HG03469 (cell line): ENCODE measurements around the gene RPL9.
"Not testable (repeated sequence)": the region's sequence is repeated elsewhere in the genome, so short reads cannot be mapped to it uniquely, and the experiment has no call there.

Experiments
- ATAC-seq: cut with Tn5 transposase; IDR thresholded peaks from one replicate; pipeline ENCODE4 v1.9.1; 2021; ENCODE audit warnings: mild to moderate bottlenecking, moderate library complexity, moderate number of reproducible peaks; ENCODE audit not compliant: unreplicated experiment

Gene RPL9

DNA sequence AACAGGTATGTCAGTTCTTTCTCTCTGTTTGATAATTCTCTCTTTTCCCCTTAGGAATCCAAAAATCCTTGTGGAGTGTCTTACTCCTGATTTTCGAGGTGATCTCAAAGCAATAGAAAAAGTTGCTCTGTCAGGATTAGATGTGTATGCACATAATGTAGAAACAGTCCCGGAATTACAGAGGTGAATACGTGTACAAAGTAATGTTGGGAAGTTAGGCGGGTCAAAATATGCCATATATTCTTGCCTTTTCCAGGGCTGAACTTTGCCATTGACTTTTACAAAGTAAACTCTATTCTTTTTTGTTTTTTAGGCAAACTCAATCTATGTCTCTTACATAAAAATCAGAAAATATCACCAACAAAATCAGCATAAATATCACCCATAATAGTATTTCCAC is 8.7 kb upstream of the RPL9 start:
- ATAC-seq: no peak

DNA sequence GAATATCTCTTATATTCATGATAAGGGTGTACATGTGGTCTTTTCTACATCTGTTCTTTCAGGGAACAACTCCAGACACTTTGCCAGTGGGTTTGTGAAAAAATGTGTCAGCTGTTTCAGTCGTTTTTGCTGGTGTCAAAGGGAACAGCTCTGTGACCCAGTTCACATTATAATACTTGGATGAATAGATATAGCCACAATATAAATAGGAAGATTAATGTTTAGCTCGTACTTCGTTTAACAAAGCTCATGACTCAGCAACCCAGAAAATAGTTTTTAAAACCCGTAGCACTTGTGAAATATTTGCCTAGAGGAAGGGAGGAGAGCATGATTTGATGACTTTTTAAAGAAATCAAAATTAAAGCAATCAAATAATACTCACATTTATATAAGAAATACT is 8.0 kb upstream of the RPL9 start:
- no peak for ATAC-seq

- ATAC-seq: no peak
These were observed 6.3 kb upstream of the RPL9 start for GRCh38 chr4:39464886-39465501.

DNA sequence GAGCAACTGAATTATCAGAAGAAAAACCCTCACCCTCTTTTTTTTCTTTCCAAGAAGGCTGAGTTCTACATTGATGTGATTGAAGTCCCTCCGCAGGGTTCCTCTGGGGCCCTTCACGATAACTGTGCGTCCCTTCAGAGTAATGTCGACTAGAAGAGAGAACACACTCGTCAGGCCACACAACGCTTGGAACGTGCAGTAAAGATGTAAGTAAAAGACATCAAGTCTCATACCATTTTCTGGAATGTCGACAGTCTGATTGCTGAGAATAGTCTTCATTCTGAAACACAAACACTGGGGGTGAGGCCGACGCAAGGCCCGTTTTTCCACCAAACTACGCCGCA is 589 bp downstream of the RPL9 start:
- ATAC-seq: not testable (repeated sequence)

DNA sequence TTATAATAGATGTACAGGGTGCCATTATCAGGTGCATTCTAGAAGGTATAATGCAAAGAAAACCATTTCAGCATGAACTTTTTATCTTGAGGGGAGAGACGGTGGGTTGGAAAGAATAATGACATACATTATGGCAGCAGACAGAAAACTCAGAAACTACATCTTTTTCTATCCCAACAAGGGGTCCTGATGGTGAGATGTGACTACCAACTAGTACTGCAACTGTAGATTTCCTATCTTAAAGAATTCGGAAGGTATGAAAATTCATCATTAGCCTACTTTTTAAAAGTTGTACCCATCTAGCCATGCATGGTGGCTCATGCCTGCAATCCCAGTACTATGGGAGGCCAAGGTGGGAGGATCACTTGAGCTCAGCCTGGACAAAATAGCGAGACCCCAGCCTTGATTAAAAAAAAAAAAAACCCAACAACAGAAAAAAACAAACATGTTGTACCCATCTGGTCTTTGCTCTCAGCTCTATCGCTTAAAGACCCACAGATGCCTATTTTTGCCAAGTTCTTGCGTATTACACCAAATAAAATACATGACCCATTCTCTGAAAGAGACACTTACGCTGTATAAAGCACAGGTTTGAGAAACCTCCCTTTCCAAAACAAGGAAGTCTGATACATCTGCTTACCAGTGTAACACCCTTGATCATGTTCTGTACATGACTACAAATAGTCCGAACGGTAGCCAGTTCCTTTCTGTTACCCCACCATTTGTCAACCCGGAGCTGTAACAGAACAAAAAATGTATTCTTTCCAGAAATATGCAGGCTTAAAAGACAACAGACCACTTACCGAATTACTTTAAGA is 1.6 kb downstream of the RPL9 start:
- no peak for ATAC-seq

GRCh38 chr4:39455486-39455885 is 3.2 kb downstream of the RPL9 start:
- ATAC-seq: no peak

DNA sequence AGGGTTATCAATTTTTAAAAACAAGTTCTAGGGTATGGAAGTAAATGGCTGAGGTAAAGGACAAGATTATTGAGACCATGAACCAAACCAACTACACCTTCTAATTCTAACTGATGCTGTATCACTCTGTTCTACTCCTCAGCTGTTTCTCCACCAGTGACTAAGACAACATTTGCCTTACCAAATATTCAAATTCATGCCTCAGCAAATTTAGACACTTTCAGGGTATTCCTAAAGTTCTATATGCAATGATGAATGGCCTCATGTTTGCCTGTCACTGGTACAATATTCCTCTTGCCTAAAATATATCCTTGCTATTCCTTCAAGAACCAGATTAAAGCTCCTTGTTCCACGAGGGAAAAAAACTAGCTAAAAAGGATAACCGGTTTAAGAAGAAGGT is 5.0 kb downstream of the RPL9 start:
- ATAC-seq: no peak

DNA sequence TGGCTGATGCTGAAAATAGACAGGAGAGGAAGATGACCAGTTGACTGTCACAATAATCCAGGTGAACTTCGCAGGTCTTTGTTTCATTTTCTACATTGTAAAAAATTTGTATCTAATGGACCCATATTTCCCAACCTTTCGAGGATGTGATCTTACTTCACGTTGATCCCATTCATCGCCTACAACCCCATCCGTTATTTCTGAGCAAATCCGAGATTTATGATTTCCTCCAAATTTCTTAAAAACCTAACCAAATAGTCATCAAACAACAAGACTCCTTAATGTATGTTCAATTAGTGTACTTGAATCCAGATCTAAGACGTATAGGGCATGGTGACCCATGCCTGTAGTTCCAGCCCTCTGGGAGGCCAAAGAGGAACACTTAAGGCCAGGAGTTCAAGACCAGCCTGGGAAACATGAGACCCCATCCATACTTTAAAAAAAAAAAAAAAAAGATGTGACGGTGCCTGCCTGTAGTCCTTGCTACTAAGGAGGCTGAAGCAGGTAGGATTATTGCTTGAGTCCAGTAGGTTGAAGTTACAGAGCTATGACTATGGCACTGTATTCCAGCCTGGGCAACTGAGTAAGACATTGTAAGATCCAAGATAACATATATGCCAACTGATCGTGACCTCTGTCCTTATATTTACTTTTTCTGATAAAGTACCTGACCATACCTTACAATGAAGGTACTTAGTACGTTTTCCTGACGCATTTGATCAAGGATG is 5.7 kb downstream of the RPL9 start:
- ATAC-seq: no peak

DNA sequence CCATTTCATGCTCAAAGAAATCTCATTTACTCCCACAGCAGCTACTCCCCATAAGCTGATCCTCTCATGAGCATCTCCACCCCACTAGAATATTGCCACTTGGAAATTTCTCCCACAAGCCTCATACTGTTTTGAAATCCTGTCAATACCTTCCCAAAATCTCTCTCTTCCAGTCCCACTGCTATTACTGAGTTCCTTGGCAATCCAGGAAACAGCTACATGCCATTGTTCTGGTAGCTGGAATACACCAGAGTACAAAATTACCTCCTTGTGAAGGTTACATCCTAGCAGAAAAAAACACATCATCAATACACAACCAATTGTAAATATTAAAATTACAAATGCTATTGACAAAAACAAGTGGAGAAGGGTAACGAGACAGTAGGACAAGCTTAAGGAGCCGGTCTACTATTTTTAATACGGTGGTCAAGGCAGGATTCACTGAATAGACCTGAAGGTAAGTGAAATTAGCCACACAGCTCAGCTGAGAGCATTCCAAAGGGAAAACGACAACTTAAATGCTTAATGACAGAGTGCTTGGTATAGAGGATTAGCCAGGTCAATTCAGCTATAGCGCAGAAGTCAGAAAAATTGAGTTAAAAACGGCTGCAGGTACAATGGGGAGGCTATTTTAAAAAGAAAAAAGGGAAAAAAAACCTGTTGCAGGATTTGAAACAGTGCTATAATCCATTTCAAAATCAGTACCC is 6.4 kb downstream of the RPL9 start:
- ATAC-seq: no peak

- ATAC-seq: no peak
These were observed 7.2 kb downstream of the RPL9 start for GRCh38 chr4:39451423-39452023.

GRCh38 chr4:39450618-39451017 is 8.1 kb downstream of the RPL9 start:
- no peak for ATAC-seq

DNA sequence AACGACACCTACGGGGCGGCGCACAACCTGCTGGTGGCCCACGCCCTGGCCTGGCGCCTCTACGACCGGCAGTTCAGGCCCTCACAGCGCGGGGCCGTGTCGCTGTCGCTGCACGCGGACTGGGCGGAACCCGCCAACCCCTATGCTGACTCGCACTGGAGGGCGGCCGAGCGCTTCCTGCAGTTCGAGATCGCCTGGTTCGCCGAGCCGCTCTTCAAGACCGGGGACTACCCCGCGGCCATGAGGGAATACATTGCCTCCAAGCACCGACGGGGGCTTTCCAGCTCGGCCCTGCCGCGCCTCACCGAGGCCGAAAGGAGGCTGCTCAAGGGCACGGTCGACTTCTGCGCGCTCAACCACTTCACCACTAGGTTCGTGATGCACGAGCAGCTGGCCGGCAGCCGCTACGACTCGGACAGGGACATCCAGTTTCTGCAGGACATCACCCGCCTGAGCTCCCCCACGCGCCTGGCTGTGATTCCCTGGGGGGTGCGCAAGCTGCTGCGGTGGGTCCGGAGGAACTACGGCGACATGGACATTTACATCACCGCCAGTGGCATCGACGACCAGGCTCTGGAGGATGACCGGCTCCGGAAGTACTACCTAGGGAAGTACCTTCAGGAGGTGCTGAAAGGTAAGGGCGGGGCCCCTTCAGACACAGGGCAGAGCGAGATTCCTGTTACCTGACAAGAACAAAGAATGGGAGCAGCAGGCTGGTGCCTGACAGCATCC is 11.7 kb downstream of the RPL9 start:
- peak; percentile 70 for ATAC-seq

GRCh38 chr4:39446483-39446841 is 12.3 kb downstream of the RPL9 start:
- ATAC-seq: no peak

- no peak for ATAC-seq
These were observed 15.7 kb downstream of the RPL9 start for GRCh38 chr4:39442998-39443397.

DNA sequence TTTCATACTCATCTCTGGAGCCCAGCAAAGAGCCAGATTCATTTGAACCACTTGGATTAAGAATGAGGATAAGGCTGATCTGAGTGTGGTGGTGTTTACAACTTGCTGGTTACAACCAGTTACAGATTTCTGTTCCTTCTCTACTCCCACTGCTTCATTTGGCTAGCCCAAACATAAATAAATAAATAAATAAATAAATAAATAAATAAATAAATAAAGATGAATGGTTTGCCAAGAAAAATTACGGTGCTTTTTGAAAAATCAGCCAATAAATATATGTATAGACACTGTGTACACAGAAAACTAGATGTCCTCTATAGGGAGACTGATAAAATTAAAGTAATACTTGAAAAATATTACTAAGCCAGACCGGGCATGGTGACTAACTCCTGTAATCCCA is 17.1 kb downstream of the RPL9 start:
- no peak for ATAC-seq

- ATAC-seq: no peak
These were observed 22.8 kb downstream of the RPL9 start for GRCh38 chr4:39435659-39436563.

- ATAC-seq: no peak
These were observed 24.7 kb downstream of the RPL9 start for GRCh38 chr4:39433878-39434492.

DNA sequence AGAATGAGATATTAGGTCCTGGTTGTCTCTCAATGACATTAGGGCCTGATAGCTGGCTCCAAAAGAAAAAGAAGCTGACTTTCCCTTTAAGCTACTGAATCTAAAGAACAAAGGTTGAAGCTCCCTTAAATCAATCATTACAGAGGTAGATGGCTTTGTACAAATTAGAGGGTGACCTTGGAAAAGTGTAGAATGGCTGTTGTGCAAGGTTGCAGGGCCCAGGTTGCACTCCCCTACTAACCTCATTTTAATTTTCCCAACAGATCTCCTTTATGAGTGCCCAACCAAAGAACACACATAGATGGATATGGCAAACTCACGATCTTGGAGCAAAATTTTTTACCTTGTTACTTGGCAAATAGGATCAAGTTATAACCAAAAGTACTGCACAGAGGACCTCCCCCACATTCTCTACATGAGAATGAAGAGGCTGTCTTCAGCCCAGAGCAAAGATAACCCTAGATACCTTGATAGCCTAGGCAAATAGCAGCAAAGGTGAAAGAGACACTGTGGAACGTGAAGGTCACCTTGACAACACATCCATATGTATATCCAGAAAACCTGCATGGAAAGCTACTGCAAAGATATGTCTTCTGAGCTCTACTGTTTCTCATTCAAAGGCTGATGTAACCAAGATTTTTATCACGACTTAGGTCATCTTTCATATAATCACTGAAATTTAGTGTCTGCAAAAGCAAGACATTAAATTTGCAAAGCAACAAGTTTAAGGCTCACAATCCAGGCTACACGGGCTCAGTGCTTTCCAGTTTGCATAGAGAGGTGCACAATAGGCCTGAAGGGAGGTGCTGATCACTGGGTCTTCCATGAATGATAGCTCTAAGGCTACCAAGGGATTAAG is 29.0 kb downstream of the RPL9 start:
- no peak for ATAC-seq
